GM12878 (cell line): ENCODE measurements around the gene PPBP. TPM values are rescaled to one million over a fixed set of nuclear protein-coding genes. Genes with fewer than 3 reads are reported as not detected.
"Not testable (repeated sequence)": the region's sequence is repeated elsewhere in the genome, so short reads cannot be mapped to it uniquely, and the experiment has no call there.

ENCODE experiments used
- ATAC-seq: fragments of 200-7000 bp; cut with Tn5 transposase; 3 replicates; pipeline ENCODE4 v1.9.1; 2020; ENCODE audit warnings: mild to moderate bottlenecking, moderate library complexity
- BruUV-seq: library from RNA; stranded (reverse); fragments of 400-500 nt; replicated peaks from 2 replicates; lab custom pipeline; 2021; lab: Mats Ljungman, UMichigan
- CTCF ChIA-PET: fragments of 300-600 bp; sonication (Branson Sonifier 250); formaldehyde crosslinking; extraction: SDS; loops from one replicate; lab custom pipeline; 2021; ENCODE audit warnings: inconsistent platforms; lab: Yijun Ruan, JAX
- POLR2A ChIA-PET: fragments of 350-600 bp; formaldehyde crosslinking; extraction: SDS; loops from one replicate; lab custom pipeline; 2021; ENCODE audit warnings: inconsistent platforms; lab: Charles Lee
- RAD21 ChIA-PET: fragments of 300-600 bp; sonication (Branson Sonifier 250); formaldehyde crosslinking; loops from one replicate; lab custom pipeline; 2023; ENCODE audit warnings: antibody characterized with exemption; ENCODE audit not compliant: unreplicated experiment; lab: Charles Lee
- SMC1A ChIA-PET: fragments of 300-600 bp; sonication (Branson Sonifier 250); formaldehyde crosslinking; loops from one replicate; lab custom pipeline; 2023; ENCODE audit not compliant: unreplicated experiment, uncharacterized antibody; lab: Charles Lee
- DNase-seq: peaks from one replicate; pipeline ENCODE4 v3.0.0-alpha.2; 2011; ENCODE audit warnings: low read depth, low spot score
- FAIRE-seq: peaks from 3 replicates; lab custom pipeline; 2011; peaks lifted over from hg19 to GRCh38; lab: Jason Lieb, UNC
- H2AFZ ChIP-seq: 2 replicates; pipeline ENCODE4 v1.6.0; 2011; ENCODE audit warnings: low read depth, low read length, control low read depth; ENCODE audit not compliant: control insufficient read depth
- H3K27ac ChIP-seq: 2 replicates; pipeline ENCODE4 v1.5.1; 2011; ENCODE audit warnings: control low read depth; ENCODE audit not compliant: control insufficient read depth, insufficient read depth
- H3K27me3 ChIP-seq, 2 experiments: replicated peaks in 1 of 2; 2 replicates each; pipeline versions ENCODE4 v1.6.0 to v1.6.1; 2011; ENCODE audit warnings: low read length in 1 of 2; ENCODE audit not compliant: control insufficient read depth in 2 of 2, insufficient read depth in 2 of 2
- H3K36me3 ChIP-seq, 2 experiments: 2 replicates each; pipeline ENCODE4 v1.5.1; 2011; ENCODE audit warnings: low read length in 1 of 2; ENCODE audit not compliant: control insufficient read depth in 2 of 2, insufficient read depth in 2 of 2
- H3K4me1 ChIP-seq: 2 replicates; pipeline ENCODE4 v1.6.1; 2011; ENCODE audit warnings: mild to moderate bottlenecking, low read length, moderate library complexity, mixed read lengths; ENCODE audit not compliant: control insufficient read depth, insufficient read depth
- H3K4me2 ChIP-seq: 2 replicates; pipeline ENCODE4 v1.6.0; 2011; ENCODE audit warnings: control low read depth; ENCODE audit not compliant: control insufficient read depth, insufficient read depth
- H3K4me3 ChIP-seq: fragments of 200-600 bp; sonication (generic); 2 replicates; pipeline ENCODE4 v1.5.1; 2016
- H3K79me2 ChIP-seq: 2 replicates; pipeline ENCODE4 v1.6.0; 2011; ENCODE audit warnings: low read length; ENCODE audit not compliant: control insufficient read depth, insufficient read depth
- H3K9ac ChIP-seq: 2 replicates; pipeline ENCODE4 v1.8.0; 2011; ENCODE audit warnings: low read length, control low read depth, mixed read lengths; ENCODE audit not compliant: control insufficient read depth, insufficient read depth
- H3K9me3 ChIP-seq: replicated peaks from 3 replicates; pipeline ENCODE4 v1.5.1; 2011; ENCODE audit warnings: mild to moderate bottlenecking, low read length; ENCODE audit not compliant: control insufficient read depth, insufficient read depth
- H4K20me1 ChIP-seq: 2 replicates; pipeline ENCODE4 v1.6.0; 2011; ENCODE audit not compliant: control insufficient read depth, insufficient read depth
- CREB1 ChIP-seq: IDR thresholded peaks from 2 replicates; pipeline ENCODE4 v1.6.1; 2012; ENCODE audit warnings: low read depth, mild to moderate bottlenecking, inconsistent platforms
- DPF2 ChIP-seq: fragments of 450-650 bp; IDR thresholded peaks from 2 replicates; pipeline ENCODE4 v1.6.1; 2017; ENCODE audit warnings: mild to moderate bottlenecking
- GATAD2B ChIP-seq: fragments of 450-650 bp; conservative IDR thresholded peaks from 2 replicates; pipeline ENCODE4 v1.6.1; 2017; ENCODE audit warnings: low read depth, mild to moderate bottlenecking, moderate library complexity
- IKZF1 ChIP-seq: fragments of 450-650 bp; conservative IDR thresholded peaks from 2 replicates; pipeline ENCODE4 v1.6.1; 2017; ENCODE audit warnings: antibody characterized with exemption, mild to moderate bottlenecking
- NRF1 ChIP-seq: conservative IDR thresholded peaks from 2 replicates; pipeline ENCODE4 v1.6.1; 2011; ENCODE audit warnings: mild to moderate bottlenecking, low read depth, low read length, improper control_type of control experiment
- PAX5 ChIP-seq: IDR thresholded peaks from 2 replicates; pipeline ENCODE4 v1.6.1; 2011; ENCODE audit warnings: low read depth, low read length, borderline replicate concordance
- SRF ChIP-seq, 2 experiments: IDR thresholded peaks; 2 replicates each; pipeline ENCODE4 v1.6.1; 2011; ENCODE audit warnings: low read depth in 2 of 2, low read length in 2 of 2, mild to moderate bottlenecking in 1 of 2, moderate library complexity in 1 of 2
- WRNIP1 ChIP-seq: IDR thresholded peaks from 2 replicates; pipeline ENCODE4 v1.6.1; 2011; ENCODE audit warnings: low read depth, low read length, improper control_type of control experiment, borderline replicate concordance
- YY1 ChIP-seq: IDR thresholded peaks from 2 replicates; pipeline ENCODE4 v1.6.1; 2011; ENCODE audit warnings: low read depth, mild to moderate bottlenecking, low read length
- ZNF274 ChIP-seq: IDR thresholded peaks from one replicate; pipeline ENCODE4 v1.8.0; 2011; ENCODE audit not compliant: insufficient read length, insufficient read depth
- WGBS: methylation state at CpG from one replicate; pipeline ENCODE4 v1.1.6; 2016; ENCODE audit warnings: low lambda C conversion rate; ENCODE audit not compliant: insufficient replicate concordance, insufficient coverage; ENCODE audit errors: missing lambda C conversion rate; 5-methylcytosine and 5-hydroxymethylcytosine counted together
- in situ Hi-C: fragments of 300-500 bp; cut with MboI; formaldehyde crosslinking; loops from 9 replicates; pipeline ENCODE4 v1.14.3; 2018; ENCODE audit warnings: mixed read lengths
- intact Hi-C: fragments of 100-400 bp; cut with micrococcal nuclease; formaldehyde crosslinking; loops from one replicate; pipeline ENCODE4 v1.14.2; 2022; ENCODE audit not compliant: unreplicated experiment
- polyA plus RNA-seq, 11 experiments: library from polyadenylated mRNA; depleted of rRNA in 4 of 11; unstranded in 6 of 11; stranded (reverse) in 5 of 11; fragments of >200 nt; fragmentation: Nextera tagmentation in 4 of 11; fragmentation: Illumina TruSeq in 1 of 11; extraction: Ambion mirVana in 4 of 11; extraction: Trizol in 1 of 11; gene quantifications; 1 replicate in 1 of 11; 2 replicates in 10 of 11; pipeline versions ENCODE4 v1.2.1 to v1.2.3, GENCODE V29; 2011 to 2016; ENCODE audit warnings: inconsistent platforms in 2 of 11, missing spikeins in 2 of 11, low read depth in 1 of 11
- total RNA-seq, 4 experiments: library from RNA; depleted of rRNA in 3 of 4; stranded (reverse); fragments of >200 nt in 3 of 4; fragmentation: Illumina TruSeq in 1 of 4; extraction: Trizol in 1 of 4; gene quantifications; 2 replicates each; pipeline versions ENCODE4 v1.2.1 to v1.2.3, GENCODE V29; 2013 to 2021
- TF ChIP-seq, protein P1 (sequence below): fragments of 450-650 bp; formaldehyde crosslinking; IDR thresholded peaks from 2 replicates; pipeline ENCODE4 v1.4.0; 2022; ENCODE audit warnings: mild to moderate bottlenecking, moderate library complexity

The PPBP gene
- total and polyA plus RNA-seq, 10 of the 15 experiments (the other 5 are each of a cell fraction or from before 2014, with no cell fraction given) = not detected

DNA sequence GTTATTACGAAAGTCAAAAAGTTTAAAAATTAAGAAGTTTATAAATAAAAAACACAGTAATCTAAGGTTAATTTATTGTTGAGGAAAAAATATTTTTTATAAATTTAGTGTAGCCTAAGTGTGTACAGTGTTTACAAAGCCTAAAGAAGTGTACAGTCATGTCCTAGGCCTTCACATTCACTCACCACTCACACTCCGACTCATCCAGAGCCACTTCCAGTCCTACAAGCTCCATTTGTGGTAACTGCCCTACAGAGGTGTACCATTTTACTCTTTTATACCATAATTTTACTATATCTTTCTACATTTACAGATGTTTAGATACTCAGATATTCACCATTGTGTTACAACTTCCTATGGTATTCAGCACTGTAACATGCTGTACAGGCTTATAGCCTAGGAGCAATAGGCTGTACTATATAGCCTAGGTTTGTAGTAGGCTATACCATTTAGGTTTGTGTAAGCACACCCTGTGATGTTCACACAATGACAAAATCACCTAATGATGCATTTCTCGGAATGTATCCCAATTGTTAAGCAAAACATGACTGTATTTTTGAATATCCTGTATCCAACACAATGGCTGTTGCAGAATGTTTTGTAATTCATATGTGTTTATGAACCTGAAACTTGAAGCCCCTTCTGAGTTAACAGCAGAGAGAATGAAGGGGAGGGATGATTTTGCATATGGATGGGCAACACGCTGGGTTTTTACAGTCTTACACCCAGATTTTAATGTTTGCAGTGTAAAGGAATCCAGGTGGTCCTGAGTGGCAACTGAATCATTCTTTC is 3.1 kb downstream of the PPBP start (continued):
- TF ChIP-seq SRF (IDR thresholded peaks at IDR 0.05; ENCODE audit: low read depth in 2 of 2, low read length in 2 of 2) = no peak
- TF ChIP-seq IKZF1 = no peak
- no peak for TF ChIP-seq DPF2
- TF ChIP-seq CREB1 = no peak

- H2AFZ ChIP-seq, H3K9ac ChIP-seq, DNase-seq, in situ Hi-C loops, H3K27ac ChIP-seq, SMC1A ChIA-PET, H3K9me3 ChIP-seq, H3K27me3 ChIP-seq, RAD21 ChIA-PET, H3K4me2 ChIP-seq, H3K4me3 ChIP-seq, BruUV-seq, H4K20me1 ChIP-seq, H3K36me3 ChIP-seq, H3K4me1 ChIP-seq, CTCF ChIA-PET, FAIRE-seq, intact Hi-C loops, POLR2A ChIA-PET, H3K79me2 ChIP-seq, ATAC-seq: not testable (repeated sequence)
- WGBS = 29% methylated on average over 7 of the region's 7 CpGs
Observed at GRCh38 chr4:73981175-73981574, 6.8 kb downstream of the PPBP start.

DNA sequence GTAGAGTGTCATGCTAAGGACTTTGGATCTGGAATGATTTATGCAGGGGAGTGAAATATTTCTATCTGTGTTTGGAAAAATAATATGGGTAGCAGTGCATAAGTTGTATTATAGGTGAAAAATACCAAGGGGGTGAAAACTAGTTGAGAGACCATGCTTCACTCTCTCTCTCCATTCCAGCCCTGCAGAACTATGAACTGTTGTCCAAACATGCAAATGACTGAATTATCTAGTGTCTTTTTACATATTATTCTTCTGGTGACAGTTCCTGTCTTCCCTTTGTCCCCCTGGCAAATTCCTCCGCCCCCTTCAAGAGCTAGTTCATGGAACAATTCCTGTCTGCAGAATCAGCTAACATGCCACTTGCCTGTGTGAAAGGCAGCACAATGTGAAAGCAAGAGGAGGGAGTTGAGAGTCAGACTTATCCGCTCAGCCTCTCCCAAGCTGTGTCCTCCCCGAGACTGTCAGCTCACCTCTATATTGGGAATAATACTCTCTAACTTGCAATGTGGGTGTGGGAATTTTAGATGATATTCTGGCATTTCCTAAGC is 8.5 kb downstream of the PPBP start:
- ATAC-seq (no peak), DNase-seq (no peak), FAIRE-seq (no peak)
- Histone ChIP-seq H2AFZ (no peak overlapping the region), H3K4me2 (no peak overlapping the region), H3K4me1 (no peaks in the 10 kb centered on the region), H3K27me3 (no peaks in the 10 kb centered on the region; a peak in 2 of 4 replicates), H3K4me3 (no peak overlapping the region), H3K79me2 (no peaks in the 10 kb centered on the region), H3K27ac (no peak overlapping the region), H3K9ac (no peak overlapping the region), H3K36me3 (no peaks in the 10 kb centered on the region), H3K9me3 (no peaks in the 10 kb centered on the region), H4K20me1 (no peaks in the 10 kb centered on the region)
- BruUV-seq = no TSS peak
- RAD21 ChIA-PET = no interaction called here
- POLR2A ChIA-PET = no interaction called here
- in situ Hi-C loops = no loop called here
- SMC1A ChIA-PET = no interaction called here
- 2% methylated on average over 3 of the region's 3 CpGs for WGBS
- intact Hi-C loops = no loop called here
- CTCF ChIA-PET = interaction anchor here (0.7 kb wide), 1 partner anchor 200 kb away, joined by 3 read pairs; no protein-coding TSS in a partner anchor
- TF ChIP-seq PAX5 (no peak), ZNF274 (no peak), NRF1 (no peak), GATAD2B (no peak), WRNIP1 (no peak), YY1 (no peak)
- TF ChIP-seq, protein P1, sequence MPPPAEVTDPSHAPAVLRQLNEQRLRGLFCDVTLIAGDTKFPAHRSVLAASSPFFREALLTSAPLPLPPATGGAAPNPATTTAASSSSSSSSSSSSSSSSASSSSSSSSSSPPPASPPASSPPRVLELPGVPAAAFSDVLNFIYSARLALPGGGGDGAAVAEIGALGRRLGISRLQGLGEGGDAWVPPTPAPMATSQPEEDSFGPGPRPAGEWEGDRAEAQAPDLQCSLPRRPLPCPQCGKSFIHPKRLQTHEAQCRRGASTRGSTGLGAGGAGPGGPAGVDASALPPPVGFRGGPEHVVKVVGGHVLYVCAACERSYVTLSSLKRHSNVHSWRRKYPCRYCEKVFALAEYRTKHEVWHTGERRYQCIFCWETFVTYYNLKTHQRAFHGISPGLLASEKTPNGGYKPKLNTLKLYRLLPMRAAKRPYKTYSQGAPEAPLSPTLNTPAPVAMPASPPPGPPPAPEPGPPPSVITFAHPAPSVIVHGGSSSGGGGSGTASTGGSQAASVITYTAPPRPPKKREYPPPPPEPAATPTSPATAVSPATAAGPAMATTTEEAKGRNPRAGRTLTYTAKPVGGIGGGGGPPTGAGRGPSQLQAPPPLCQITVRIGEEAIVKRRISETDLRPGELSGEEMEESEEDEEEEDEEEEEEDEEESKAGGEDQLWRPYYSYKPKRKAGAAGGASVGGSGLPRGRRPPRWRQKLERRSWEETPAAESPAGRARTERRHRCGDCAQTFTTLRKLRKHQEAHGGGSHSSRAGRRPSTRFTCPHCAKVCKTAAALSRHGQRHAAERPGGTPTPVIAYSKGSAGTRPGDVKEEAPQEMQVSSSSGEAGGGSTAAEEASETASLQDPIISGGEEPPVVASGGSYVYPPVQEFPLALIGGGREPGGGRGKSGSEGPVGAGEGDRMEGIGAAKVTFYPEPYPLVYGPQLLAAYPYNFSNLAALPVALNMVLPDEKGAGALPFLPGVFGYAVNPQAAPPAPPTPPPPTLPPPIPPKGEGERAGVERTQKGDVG (CRISPR knock-in tag) = no peak
